Type B pancreatic cell (in vitro differentiated cells): ENCODE measurements around the gene PKNOX2. TPM values are rescaled to one million over a fixed set of nuclear protein-coding genes. Genes with fewer than 3 reads are reported as not detected.

Experiments used
- DNase-seq: peaks from one replicate; pipeline ENCODE4 v3.0.0; 2021; ENCODE audit warnings: mixed read lengths; ENCODE audit not compliant: unreplicated experiment; ENCODE audit errors: extremely low spot score
- H3K27ac Mint-ChIP-seq: 2 replicates; pipeline ENCODE4 v1.8.0; 2021; ENCODE audit warnings: mild to moderate bottlenecking, mixed read lengths
- H3K27me3 Mint-ChIP-seq: 2 replicates; pipeline ENCODE4 v1.8.0; 2021; ENCODE audit warnings: mixed read lengths
- H3K36me3 Mint-ChIP-seq: 2 replicates; pipeline ENCODE4 v1.8.0; 2021; ENCODE audit warnings: mixed read lengths
- H3K4me1 Mint-ChIP-seq: one replicate; pipeline ENCODE4 v1.8.0; 2021; ENCODE audit warnings: mixed read lengths; ENCODE audit not compliant: unreplicated experiment
- H3K4me3 Mint-ChIP-seq: 2 replicates; pipeline ENCODE4 v1.8.0; 2021; ENCODE audit warnings: mild to moderate bottlenecking, mixed read lengths
- H3K9me3 Mint-ChIP-seq: 2 replicates; pipeline ENCODE4 v1.8.0; 2021; ENCODE audit warnings: mixed read lengths
- total RNA-seq: library from RNA; stranded (reverse); gene quantifications from 2 replicates; pipeline ENCODE4 v1.2.1, GENCODE V29; 2021; ENCODE audit warnings: low replicate concordance
- TF ChIP-seq, protein P1 (sequence below): fragments of 200-600 bp; sonication (generic); conservative IDR thresholded peaks from 2 replicates; pipeline ENCODE4 v1.5.0; 2021; ENCODE audit warnings: antibody characterized with exemption, mild to moderate bottlenecking

Gene PKNOX2
- total RNA-seq, 1 donor from 2014 or later = 15.3 TPM

DNA sequence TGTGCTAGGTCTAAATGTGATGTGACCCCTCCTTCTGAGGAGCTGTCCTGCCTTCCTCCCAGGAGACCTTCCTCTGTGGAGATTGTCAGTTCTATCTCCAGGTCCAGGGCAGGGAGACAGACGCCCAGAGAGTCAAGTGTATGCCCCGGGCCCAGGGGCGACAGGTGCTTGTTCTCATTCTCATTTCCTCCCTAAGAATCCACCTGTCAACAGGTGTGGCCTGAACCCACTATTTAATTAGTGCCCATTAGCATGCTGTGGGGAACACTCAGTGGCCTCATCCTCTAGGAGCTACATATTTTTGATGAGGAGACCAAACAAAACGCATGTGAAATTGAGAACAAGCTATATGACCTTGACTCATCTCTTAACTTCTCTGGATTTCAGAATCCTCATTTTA is 9.5 kb downstream of the PKNOX2 start:
- TF ChIP-seq, protein P1, sequence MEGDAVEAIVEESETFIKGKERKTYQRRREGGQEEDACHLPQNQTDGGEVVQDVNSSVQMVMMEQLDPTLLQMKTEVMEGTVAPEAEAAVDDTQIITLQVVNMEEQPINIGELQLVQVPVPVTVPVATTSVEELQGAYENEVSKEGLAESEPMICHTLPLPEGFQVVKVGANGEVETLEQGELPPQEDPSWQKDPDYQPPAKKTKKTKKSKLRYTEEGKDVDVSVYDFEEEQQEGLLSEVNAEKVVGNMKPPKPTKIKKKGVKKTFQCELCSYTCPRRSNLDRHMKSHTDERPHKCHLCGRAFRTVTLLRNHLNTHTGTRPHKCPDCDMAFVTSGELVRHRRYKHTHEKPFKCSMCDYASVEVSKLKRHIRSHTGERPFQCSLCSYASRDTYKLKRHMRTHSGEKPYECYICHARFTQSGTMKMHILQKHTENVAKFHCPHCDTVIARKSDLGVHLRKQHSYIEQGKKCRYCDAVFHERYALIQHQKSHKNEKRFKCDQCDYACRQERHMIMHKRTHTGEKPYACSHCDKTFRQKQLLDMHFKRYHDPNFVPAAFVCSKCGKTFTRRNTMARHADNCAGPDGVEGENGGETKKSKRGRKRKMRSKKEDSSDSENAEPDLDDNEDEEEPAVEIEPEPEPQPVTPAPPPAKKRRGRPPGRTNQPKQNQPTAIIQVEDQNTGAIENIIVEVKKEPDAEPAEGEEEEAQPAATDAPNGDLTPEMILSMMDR = no peak
- H3K4me1 Mint-ChIP-seq = peaks cover 43% of the 10 kb centered on the region
- H3K36me3 Mint-ChIP-seq = no peaks in the 10 kb centered on the region
- no peak for DNase-seq
- H3K27ac Mint-ChIP-seq = no peak overlapping the region
- peaks cover 50% of the 10 kb centered on the region for H3K27me3 Mint-ChIP-seq
- H3K9me3 Mint-ChIP-seq = no peaks in the 10 kb centered on the region
- no peak overlapping the region for H3K4me3 Mint-ChIP-seq

DNA sequence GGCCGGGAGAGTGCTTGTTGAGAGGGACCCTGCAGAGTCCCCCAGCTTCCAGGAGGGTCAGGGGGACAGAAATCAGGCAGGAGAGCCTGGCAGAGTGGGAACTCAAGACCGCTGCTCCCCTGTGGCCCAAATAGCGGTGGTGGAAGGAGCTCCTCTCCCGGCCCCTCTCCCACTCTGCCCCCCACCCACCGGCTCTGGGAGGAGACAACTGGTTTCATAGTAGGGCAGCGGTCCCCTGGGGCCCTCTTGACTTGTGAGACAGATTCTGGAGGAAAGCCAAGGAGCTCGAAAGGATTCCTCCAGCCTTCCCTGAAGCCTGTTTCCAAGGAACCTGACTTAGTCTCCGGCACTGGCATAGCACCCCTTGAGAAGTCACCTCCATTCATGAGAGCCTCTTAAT is 10.1 kb downstream of the PKNOX2 start:
- H3K4me1 Mint-ChIP-seq = peaks cover 40% of the 10 kb centered on the region
- no peak for DNase-seq
- H3K36me3 Mint-ChIP-seq = no peaks in the 10 kb centered on the region
- H3K9me3 Mint-ChIP-seq = no peaks in the 10 kb centered on the region
- H3K4me3 Mint-ChIP-seq = no peak overlapping the region
- no peak overlapping the region for H3K27ac Mint-ChIP-seq
- H3K27me3 Mint-ChIP-seq = peaks cover 49% of the 10 kb centered on the region
- TF ChIP-seq, protein P1 = no peak

DNA sequence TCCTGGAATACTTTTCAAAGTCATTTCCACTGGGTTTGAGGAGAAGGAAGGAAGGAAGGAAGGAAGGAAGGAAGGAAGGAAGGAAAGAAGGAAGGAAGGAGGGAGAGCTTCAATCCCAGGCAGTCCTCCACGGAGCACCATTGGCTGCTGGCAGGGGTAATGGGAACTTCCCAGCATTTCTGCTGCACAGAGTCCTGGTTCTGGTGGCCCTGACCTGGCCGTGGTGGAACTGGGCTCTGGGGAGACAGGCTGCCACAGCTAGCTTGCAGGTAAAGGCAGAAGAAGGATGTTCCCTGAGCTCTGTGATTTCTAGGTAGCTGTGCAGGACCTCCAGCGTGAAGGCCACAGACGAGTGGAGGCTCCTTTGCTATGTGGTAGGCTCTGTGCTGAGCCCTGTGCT is 10.6 kb downstream of the PKNOX2 start:
- Mint-ChIP-seq H3K9me3 (no peaks in the 10 kb centered on the region), H3K27me3 (peaks cover 53% of the 10 kb centered on the region), H3K36me3 (no peaks in the 10 kb centered on the region), H3K4me3 (no peak overlapping the region), H3K4me1 (peaks cover 40% of the 10 kb centered on the region), H3K27ac (no peak overlapping the region)
- DNase-seq = no peak
- TF ChIP-seq, protein P1 = no peak

DNA sequence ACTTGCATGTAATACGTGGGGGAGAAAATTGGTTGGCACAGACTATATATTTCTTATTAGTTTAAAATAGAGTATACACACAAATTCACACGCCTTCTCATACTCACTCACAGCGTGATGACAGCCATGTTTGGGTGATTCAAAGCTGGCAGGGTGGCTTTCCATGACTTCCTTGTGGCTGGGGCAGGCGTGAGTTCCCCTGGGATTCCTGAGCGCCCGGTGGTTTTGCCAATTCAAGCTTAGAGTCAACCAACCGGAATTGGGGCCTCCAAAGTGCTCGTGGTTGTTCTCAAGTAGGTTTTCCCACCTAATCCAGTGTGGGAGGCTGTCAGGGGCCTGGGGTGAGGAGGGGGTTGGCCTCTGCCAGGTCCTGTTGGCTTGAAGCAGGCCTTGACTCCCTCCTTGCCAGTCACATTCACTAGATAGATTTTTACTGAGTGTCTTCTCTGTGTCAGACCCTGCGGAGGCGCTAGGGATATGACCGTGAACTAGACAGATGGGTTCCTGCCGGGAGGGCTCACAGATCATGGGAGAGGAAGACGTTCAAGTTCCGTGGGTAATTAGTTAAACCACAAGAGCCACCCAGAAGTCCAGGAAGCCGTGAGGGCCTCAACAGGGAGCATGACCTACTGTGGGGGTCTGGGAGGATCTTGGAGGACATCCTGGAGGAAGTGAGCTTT is 11.5 kb downstream of the PKNOX2 start:
- TF ChIP-seq, protein P1 = no peak
- peaks cover 39% of the 10 kb centered on the region for H3K4me1 Mint-ChIP-seq
- DNase-seq = no peak
- peaks cover 2% of the 10 kb centered on the region for H3K9me3 Mint-ChIP-seq
- no peak overlapping the region for H3K4me3 Mint-ChIP-seq
- H3K27ac Mint-ChIP-seq = no peak overlapping the region
- H3K36me3 Mint-ChIP-seq = peaks cover 2% of the 10 kb centered on the region
- H3K27me3 Mint-ChIP-seq = peaks cover 54% of the 10 kb centered on the region

DNA sequence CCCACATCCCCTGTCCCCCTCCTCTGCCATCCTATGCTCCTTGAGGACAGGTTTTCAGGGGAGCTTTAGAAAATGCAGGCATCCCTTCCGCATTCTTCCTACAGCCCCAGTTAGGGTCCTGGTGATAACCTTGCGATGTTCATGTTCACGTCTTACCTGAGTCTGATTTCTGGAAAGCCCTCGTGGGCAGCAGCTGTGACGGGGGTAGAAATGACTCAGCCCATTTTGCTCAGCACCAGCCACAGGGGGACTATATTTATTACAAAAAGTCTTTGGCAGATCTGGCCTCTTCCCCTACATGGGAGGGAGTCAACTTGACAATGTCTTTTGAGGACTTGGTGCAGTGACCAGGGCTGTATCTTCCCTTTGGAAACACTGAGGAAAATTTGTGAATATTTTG is 12.3 kb downstream of the PKNOX2 start:
- Mint-ChIP-seq H3K9me3 (peaks cover 4% of the 10 kb centered on the region), H3K4me1 (peaks cover 41% of the 10 kb centered on the region), H3K4me3 (no peak overlapping the region), H3K27me3 (peaks cover 52% of the 10 kb centered on the region), H3K36me3 (peaks cover 4% of the 10 kb centered on the region), H3K27ac (no peak overlapping the region)
- no peak for DNase-seq
- TF ChIP-seq, protein P1 = no peak
